ENCODE data around the gene LELP1. TPM values are rescaled to one million over a fixed set of nuclear protein-coding genes. Genes with fewer than 3 reads are reported as not detected.

The LELP1 gene
- total and polyA plus RNA-seq, 2 experiments from 2014 or later = not detected

DNA sequence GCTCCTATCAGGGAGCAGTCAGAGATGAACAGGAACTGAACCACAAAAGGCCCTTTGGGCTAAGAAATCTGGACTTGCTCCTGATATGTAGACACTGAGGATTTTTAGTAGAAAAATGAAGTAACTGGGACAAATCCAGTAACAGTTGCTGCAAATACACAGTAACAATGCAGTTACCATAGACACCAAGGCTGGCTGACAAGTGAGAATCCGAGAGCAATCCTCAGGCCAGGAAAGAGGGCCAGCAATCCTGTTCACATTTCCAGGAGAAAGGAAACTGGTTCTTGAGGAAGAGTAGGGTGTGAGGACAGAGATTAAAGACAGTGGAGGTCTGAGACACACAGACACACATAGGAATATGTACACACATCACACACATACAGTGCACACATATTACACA lies 46.9 kb downstream of the LELP1 start:
- ATAC-seq (no peak), DNase-seq (ENCODE audit: low spot score) (no peak)
- no peaks in the 10 kb centered on the region for H3F3A ChIP-seq (replicated peaks; ENCODE audit: low read depth)
- Mint-ChIP-seq H3K4me1 (no peaks in the 10 kb centered on the region), H3K27me3 (ENCODE audit: insufficient read depth, low read depth, poor library complexity) (peaks cover 2% of the 10 kb centered on the region), H3K36me3 (ENCODE audit: low read depth) (no peaks in the 10 kb centered on the region), H3K9me3 (no peaks in the 10 kb centered on the region), H3K4me3 (no peak overlapping the region), H3K27ac (no peak overlapping the region)
- no peak overlapping the region for H3K27ac ChIP-seq (ENCODE audit: low read depth)
- TF ChIP-seq, protein P1, sequence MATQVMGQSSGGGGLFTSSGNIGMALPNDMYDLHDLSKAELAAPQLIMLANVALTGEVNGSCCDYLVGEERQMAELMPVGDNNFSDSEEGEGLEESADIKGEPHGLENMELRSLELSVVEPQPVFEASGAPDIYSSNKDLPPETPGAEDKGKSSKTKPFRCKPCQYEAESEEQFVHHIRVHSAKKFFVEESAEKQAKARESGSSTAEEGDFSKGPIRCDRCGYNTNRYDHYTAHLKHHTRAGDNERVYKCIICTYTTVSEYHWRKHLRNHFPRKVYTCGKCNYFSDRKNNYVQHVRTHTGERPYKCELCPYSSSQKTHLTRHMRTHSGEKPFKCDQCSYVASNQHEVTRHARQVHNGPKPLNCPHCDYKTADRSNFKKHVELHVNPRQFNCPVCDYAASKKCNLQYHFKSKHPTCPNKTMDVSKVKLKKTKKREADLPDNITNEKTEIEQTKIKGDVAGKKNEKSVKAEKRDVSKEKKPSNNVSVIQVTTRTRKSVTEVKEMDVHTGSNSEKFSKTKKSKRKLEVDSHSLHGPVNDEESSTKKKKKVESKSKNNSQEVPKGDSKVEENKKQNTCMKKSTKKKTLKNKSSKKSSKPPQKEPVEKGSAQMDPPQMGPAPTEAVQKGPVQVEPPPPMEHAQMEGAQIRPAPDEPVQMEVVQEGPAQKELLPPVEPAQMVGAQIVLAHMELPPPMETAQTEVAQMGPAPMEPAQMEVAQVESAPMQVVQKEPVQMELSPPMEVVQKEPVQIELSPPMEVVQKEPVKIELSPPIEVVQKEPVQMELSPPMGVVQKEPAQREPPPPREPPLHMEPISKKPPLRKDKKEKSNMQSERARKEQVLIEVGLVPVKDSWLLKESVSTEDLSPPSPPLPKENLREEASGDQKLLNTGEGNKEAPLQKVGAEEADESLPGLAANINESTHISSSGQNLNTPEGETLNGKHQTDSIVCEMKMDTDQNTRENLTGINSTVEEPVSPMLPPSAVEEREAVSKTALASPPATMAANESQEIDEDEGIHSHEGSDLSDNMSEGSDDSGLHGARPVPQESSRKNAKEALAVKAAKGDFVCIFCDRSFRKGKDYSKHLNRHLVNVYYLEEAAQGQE (IDR thresholded peaks at IDR 0.05; ENCODE audit: unreplicated experiment) = no peak
- TF ChIP-seq, protein P2, sequence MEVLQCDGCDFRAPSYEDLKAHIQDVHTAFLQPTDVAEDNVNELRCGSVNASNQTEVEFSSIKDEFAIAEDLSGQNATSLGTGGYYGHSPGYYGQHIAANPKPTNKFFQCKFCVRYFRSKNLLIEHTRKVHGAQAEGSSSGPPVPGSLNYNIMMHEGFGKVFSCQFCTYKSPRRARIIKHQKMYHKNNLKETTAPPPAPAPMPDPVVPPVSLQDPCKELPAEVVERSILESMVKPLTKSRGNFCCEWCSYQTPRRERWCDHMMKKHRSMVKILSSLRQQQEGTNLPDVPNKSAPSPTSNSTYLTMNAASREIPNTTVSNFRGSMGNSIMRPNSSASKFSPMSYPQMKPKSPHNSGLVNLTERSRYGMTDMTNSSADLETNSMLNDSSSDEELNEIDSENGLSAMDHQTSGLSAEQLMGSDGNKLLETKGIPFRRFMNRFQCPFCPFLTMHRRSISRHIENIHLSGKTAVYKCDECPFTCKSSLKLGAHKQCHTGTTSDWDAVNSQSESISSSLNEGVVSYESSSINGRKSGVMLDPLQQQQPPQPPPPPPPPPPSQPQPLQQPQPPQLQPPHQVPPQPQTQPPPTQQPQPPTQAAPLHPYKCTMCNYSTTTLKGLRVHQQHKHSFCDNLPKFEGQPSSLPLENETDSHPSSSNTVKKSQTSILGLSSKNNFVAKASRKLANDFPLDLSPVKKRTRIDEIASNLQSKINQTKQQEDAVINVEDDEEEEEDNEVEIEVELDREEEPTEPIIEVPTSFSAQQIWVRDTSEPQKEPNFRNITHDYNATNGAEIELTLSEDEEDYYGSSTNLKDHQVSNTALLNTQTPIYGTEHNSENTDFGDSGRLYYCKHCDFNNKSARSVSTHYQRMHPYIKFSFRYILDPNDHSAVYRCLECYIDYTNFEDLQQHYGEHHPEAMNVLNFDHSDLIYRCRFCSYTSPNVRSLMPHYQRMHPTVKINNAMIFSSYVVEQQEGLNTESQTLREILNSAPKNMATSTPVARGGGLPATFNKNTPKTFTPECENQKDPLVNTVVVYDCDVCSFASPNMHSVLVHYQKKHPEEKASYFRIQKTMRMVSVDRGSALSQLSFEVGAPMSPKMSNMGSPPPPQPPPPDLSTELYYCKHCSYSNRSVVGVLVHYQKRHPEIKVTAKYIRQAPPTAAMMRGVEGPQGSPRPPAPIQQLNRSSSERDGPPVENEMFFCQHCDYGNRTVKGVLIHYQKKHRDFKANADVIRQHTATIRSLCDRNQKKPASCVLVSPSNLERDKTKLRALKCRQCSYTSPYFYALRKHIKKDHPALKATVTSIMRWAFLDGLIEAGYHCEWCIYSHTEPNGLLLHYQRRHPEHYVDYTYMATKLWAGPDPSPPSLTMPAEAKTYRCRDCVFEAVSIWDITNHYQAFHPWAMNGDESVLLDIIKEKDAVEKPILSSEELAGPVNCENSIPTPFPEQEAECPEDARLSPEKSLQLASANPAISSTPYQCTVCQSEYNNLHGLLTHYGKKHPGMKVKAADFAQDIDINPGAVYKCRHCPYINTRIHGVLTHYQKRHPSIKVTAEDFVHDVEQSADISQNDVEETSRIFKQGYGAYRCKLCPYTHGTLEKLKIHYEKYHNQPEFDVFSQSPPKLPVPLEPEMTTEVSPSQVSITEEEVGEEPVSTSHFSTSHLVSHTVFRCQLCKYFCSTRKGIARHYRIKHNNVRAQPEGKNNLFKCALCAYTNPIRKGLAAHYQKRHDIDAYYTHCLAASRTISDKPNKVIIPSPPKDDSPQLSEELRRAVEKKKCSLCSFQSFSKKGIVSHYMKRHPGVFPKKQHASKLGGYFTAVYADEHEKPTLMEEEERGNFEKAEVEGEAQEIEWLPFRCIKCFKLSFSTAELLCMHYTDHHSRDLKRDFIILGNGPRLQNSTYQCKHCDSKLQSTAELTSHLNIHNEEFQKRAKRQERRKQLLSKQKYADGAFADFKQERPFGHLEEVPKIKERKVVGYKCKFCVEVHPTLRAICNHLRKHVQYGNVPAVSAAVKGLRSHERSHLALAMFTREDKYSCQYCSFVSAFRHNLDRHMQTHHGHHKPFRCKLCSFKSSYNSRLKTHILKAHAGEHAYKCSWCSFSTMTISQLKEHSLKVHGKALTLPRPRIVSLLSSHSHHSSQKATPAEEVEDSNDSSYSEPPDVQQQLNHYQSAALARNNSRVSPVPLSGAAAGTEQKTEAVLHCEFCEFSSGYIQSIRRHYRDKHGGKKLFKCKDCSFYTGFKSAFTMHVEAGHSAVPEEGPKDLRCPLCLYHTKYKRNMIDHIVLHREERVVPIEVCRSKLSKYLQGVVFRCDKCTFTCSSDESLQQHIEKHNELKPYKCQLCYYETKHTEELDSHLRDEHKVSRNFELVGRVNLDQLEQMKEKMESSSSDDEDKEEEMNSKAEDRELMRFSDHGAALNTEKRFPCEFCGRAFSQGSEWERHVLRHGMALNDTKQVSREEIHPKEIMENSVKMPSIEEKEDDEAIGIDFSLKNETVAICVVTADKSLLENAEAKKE (CRISPR knock-in tag; IDR thresholded peaks at IDR 0.05) = no peak
- no peak for TF ChIP-seq STAT1 (IDR thresholded peaks at IDR 0.05; ENCODE audit: unreplicated experiment)
- TF ChIP-seq NANOG (IDR thresholded peaks at IDR 0.05; ENCODE audit: borderline replicate concordance) = no peak
- TF ChIP-seq, protein P3, sequence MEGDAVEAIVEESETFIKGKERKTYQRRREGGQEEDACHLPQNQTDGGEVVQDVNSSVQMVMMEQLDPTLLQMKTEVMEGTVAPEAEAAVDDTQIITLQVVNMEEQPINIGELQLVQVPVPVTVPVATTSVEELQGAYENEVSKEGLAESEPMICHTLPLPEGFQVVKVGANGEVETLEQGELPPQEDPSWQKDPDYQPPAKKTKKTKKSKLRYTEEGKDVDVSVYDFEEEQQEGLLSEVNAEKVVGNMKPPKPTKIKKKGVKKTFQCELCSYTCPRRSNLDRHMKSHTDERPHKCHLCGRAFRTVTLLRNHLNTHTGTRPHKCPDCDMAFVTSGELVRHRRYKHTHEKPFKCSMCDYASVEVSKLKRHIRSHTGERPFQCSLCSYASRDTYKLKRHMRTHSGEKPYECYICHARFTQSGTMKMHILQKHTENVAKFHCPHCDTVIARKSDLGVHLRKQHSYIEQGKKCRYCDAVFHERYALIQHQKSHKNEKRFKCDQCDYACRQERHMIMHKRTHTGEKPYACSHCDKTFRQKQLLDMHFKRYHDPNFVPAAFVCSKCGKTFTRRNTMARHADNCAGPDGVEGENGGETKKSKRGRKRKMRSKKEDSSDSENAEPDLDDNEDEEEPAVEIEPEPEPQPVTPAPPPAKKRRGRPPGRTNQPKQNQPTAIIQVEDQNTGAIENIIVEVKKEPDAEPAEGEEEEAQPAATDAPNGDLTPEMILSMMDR (conservative IDR thresholded peaks at IDR 0.05; ENCODE audit: low read depth in 2 of 2) = no peak
- no peak for TF ChIP-seq JUNB (IDR thresholded peaks at IDR 0.05; ENCODE audit: unreplicated experiment)
- no peaks in the 10 kb centered on the region for H3K79me2 ChIP-seq (replicated peaks; ENCODE audit: insufficient read depth)
- H2AFZ ChIP-seq = no peak overlapping the region
- no peaks in the 10 kb centered on the region for H4K20me1 ChIP-seq (replicated peaks; ENCODE audit: insufficient read depth)
- peaks cover 7% of the 10 kb centered on the region; the same call in 1 of the 2 replicates for H3K9me2 ChIP-seq (ENCODE audit: insufficient read depth)
- no peak overlapping the region for H3K4me3 ChIP-seq
- H3K36me3 ChIP-seq (ENCODE audit: insufficient read depth) = no peaks in the 10 kb centered on the region
- no peaks in the 10 kb centered on the region for H3K4me1 ChIP-seq (ENCODE audit: insufficient read depth)
- H3K4me2 ChIP-seq = no peak overlapping the region
- no peaks in the 10 kb centered on the region for H3K27me3 ChIP-seq (ENCODE audit: insufficient read depth)
